ENCODE results near the gene APAF1.
"Not testable (repeated sequence)": the region's sequence is repeated elsewhere in the genome, so short reads cannot be mapped to it uniquely, and the experiment has no call there.

- TF ChIP-seq POLR2A (IDR thresholded peaks at IDR 0.05; ENCODE audit: low read depth, low read length); POLR2AphosphoS5 (IDR thresholded peaks at IDR 0.05; ENCODE audit: low read depth, low read length); TAF1 (IDR thresholded peaks at IDR 0.05; ENCODE audit: borderline replicate concordance, low read depth, low read length): not testable (repeated sequence)
Measured at GRCh38 chr12:98597313-98597712, 47.8 kb upstream of the APAF1 start.
